B cell (primary cell): Measurements from ENCODE around the gene GFPT1. TPM values are rescaled to one million over a fixed set of nuclear protein-coding genes. Genes with fewer than 3 reads are reported as not detected.

Source experiments
- ATAC-seq: fragments of 200-7000 bp; cut with Tn5 transposase; one replicate; pipeline ENCODE4 v1.10.0; 2021; ENCODE audit warnings: low read depth, mild to moderate bottlenecking, moderate number of reproducible peaks, moderate library complexity
- CTCF ChIA-PET: fragments of 350-600 bp; sonication (Branson Sonifier 250); formaldehyde crosslinking; loops from one replicate; lab custom pipeline; 2021; ENCODE audit warnings: antibody characterized with exemption, inconsistent platforms; lab: Charles Lee
- POLR2A ChIA-PET: fragments of 350-600 bp; sonication (Branson Sonifier 250); formaldehyde crosslinking; loops from one replicate; lab custom pipeline; 2021; ENCODE audit warnings: antibody characterized with exemption; lab: Charles Lee
- DNase-seq: peaks from one replicate; pipeline ENCODE4 v3.0.0; 2013
- H2AFZ ChIP-seq: 2 replicates; pipeline ENCODE4 v1.6.1; 2012; ENCODE audit warnings: mild to moderate bottlenecking, low read depth, low read length; ENCODE audit not compliant: insufficient read depth, poor library complexity, severe bottlenecking
- H3K27ac ChIP-seq, 2 donors: 1 replicate in 1 of 2; 2 replicates in 1 of 2; pipeline ENCODE4 v1.5.1; 2012 to 2013; ENCODE audit warnings: low read length in 2 of 2, mild to moderate bottlenecking in 2 of 2, moderate library complexity in 1 of 2
- H3K27me3 ChIP-seq, 4 experiments: fragments of 200-600 bp in 1 of 4; sonication (generic) in 1 of 4; replicated peaks in 1 of 4; 1 replicate in 2 of 4; 2 replicates in 2 of 4; pipeline versions ENCODE4 v1.6.1 to v1.7.0; 2013 to 2016; ENCODE audit warnings: low read length in 3 of 4, mild to moderate bottlenecking in 2 of 4, mixed read lengths in 1 of 4, moderate library complexity in 1 of 4; ENCODE audit not compliant: insufficient read depth in 4 of 4, control insufficient read depth in 3 of 4; ENCODE audit errors: control extremely low read depth in 1 of 4
- H3K36me3 ChIP-seq, 2 experiments: replicated peaks in 1 of 2; 1 replicate in 1 of 2; 2 replicates in 1 of 2; pipeline versions ENCODE4 v1.6.1 to v1.7.1; 2013; ENCODE audit warnings: low read length in 1 of 2; ENCODE audit not compliant: insufficient read depth in 2 of 2, control insufficient read depth in 1 of 2; ENCODE audit errors: control extremely low read depth in 1 of 2, extremely low read depth in 1 of 2
- H3K4me1 ChIP-seq, 2 donors: fragments of 200-600 bp in 1 of 2; sonication (generic) in 1 of 2; 1 replicate in 1 of 2; 2 replicates in 1 of 2; pipeline versions ENCODE4 v1.5.1 to v1.6.1; 2013 to 2017; ENCODE audit warnings: low read length in 2 of 2; ENCODE audit not compliant: control insufficient read depth in 2 of 2, insufficient read depth in 2 of 2
- H3K4me2 ChIP-seq: replicated peaks from 2 replicates; pipeline ENCODE3; 2012; ENCODE audit warnings: mild to moderate bottlenecking, low read depth, low read length; ENCODE audit not compliant: poor library complexity, severe bottlenecking
- H3K4me3 ChIP-seq, 5 experiments: fragments of 200-600 bp in 1 of 5; sonication (generic) in 1 of 5; 1 replicate in 3 of 5; 2 replicates in 2 of 5; pipeline versions ENCODE4 v1.5.1 to v1.7.0; 2011 to 2016; ENCODE audit warnings: low read length in 4 of 5, mild to moderate bottlenecking in 4 of 5, low read depth in 2 of 5, control low read depth in 1 of 5, moderate library complexity in 1 of 5; ENCODE audit not compliant: insufficient read depth in 1 of 5; ENCODE audit errors: control extremely low read depth in 1 of 5, extremely low read depth in 1 of 5
- H3K79me2 ChIP-seq: fragments of 200-600 bp; sonication (generic); one replicate; pipeline ENCODE4 v1.6.0; 2016; ENCODE audit warnings: low read length; ENCODE audit not compliant: control insufficient read depth, insufficient read depth
- H3K9ac ChIP-seq: fragments of 200-600 bp; sonication (generic); 2 replicates; pipeline ENCODE4 v1.6.1; 2017; ENCODE audit warnings: mild to moderate bottlenecking, low read length, moderate library complexity
- H3K9me3 ChIP-seq, 3 donors: one replicate each; pipeline versions ENCODE4 v1.6.1 to v1.7.1; 2013; ENCODE audit warnings: low read length in 2 of 3; ENCODE audit not compliant: control insufficient read depth in 2 of 3, insufficient read depth in 1 of 3; ENCODE audit errors: control extremely low read depth in 1 of 3
- H4K20me1 ChIP-seq: 2 replicates; pipeline ENCODE4 v1.6.0; 2012; ENCODE audit warnings: mild to moderate bottlenecking, low read length; ENCODE audit not compliant: insufficient read depth, control insufficient read depth, poor library complexity, severe bottlenecking
- H3K27ac Mint-ChIP-seq: one replicate; pipeline ENCODE4 v1.8.0; 2021; ENCODE audit warnings: mixed read lengths
- H3K27me3 Mint-ChIP-seq: one replicate; pipeline ENCODE4 v1.8.0; 2021; ENCODE audit warnings: mixed read lengths
- H3K4me1 Mint-ChIP-seq: one replicate; pipeline ENCODE4 v1.8.0; 2021; ENCODE audit warnings: mixed read lengths
- H3K4me3 Mint-ChIP-seq: one replicate; pipeline ENCODE4 v1.8.0; 2021; ENCODE audit warnings: mixed read lengths
- H3K9me3 Mint-ChIP-seq: one replicate; pipeline ENCODE4 v1.8.0; 2022; ENCODE audit warnings: mixed read lengths; ENCODE audit not compliant: insufficient read depth
- CTCF ChIP-seq: fragments of 200-600 bp; IDR thresholded peaks from one replicate; pipeline ENCODE4 v1.8.0; 2022; ENCODE audit warnings: antibody characterized with exemption, mild to moderate bottlenecking
- EZH2 ChIP-seq: IDR thresholded peaks from 2 replicates; pipeline ENCODE4 v1.6.1; 2012; ENCODE audit warnings: borderline replicate concordance, low read depth, mild to moderate bottlenecking, moderate library complexity, low read length; ENCODE audit not compliant: insufficient read depth, poor library complexity, severe bottlenecking
- WGBS: methylation state at CpG from one replicate; pipeline ENCODE4 v1.1.5; 2013; ENCODE audit warnings: missing lambda C conversion rate; ENCODE audit not compliant: insufficient coverage; 5-methylcytosine and 5-hydroxymethylcytosine counted together
- intact Hi-C: fragments of 100-400 bp; cut with micrococcal nuclease; formaldehyde crosslinking; loops from one replicate; pipeline ENCODE4 v1.10.0; 2022
- polyA plus RNA-seq: library from polyadenylated mRNA; depleted of rRNA; stranded (reverse); fragments of >200 nt; gene quantifications from 2 replicates; pipeline ENCODE4 v1.2.3, GENCODE V29; 2012
- total RNA-seq, 2 donors: library from RNA; stranded (reverse); fragments of 120-200 nt in 1 of 2; gene quantifications; 1 replicate in 1 of 2; 2 replicates in 1 of 2; pipeline versions ENCODE4 v1.2.3 to v1.2.4, GENCODE V29; 2013 to 2022

GFPT1 gene
- total and polyA plus RNA-seq, 2 donors (not counting 1 experiment from before 2014, with no cell fraction given) = 2.8 to 18.1 TPM

GRCh38 chr2:69333352-69333751, 53.7 kb downstream of the GFPT1 start:
- H3K27me3 ChIP-seq = no peaks in the 10 kb centered on the region
- Mint-ChIP-seq H3K4me1 (no peaks in the 10 kb centered on the region), H3K4me3 (no peak overlapping the region), H3K9me3 (no peaks in the 10 kb centered on the region), H3K27me3 (no peaks in the 10 kb centered on the region), H3K27ac (no peak overlapping the region)
- intact Hi-C loops = no loop called here
- TF ChIP-seq EZH2 (no peak), CTCF (no peak)
- no peak overlapping the region for H3K4me3 ChIP-seq
- H3K79me2 ChIP-seq = no peaks in the 10 kb centered on the region
- H4K20me1 ChIP-seq = no peaks in the 10 kb centered on the region
- no peak overlapping the region for H2AFZ ChIP-seq
- ChIA-PET CTCF (no interaction called here), POLR2A (interaction anchor here (0.6 kb wide), 1 partner anchor 10 kb away, joined by 4 read pairs; no protein-coding TSS in a partner anchor)
- H3K9ac ChIP-seq = no peak overlapping the region
- WGBS = no CpG with 5 or more reads among the region's 2 CpGs
- no peak overlapping the region for H3K27ac ChIP-seq
- no peak for ATAC-seq
- H3K36me3 ChIP-seq = peaks cover 6 to 28% of the 10 kb centered on the region in 2 experiments
- no peak overlapping the region for H3K4me2 ChIP-seq
- no peaks in the 10 kb centered on the region for H3K9me3 ChIP-seq
- H3K4me1 ChIP-seq = no peaks in the 10 kb centered on the region
- no peak for DNase-seq

DNA sequence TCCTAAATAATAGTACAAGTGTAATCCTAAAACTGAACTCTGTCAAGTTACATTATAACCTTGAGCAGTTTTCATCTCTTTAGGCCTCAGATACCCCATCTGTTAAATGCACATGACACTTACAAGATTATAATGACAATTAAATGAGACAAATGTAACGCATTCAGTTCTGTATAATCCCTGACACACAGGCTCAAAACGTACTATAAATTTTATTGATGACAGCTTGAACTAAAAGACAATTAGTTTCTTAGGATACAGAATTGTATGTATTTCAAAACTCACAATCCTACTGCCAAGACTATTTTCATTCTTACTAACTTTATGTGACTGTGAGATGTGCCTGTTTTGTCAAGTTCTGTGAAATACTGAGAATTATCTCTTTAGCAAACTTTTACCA, 56.2 kb downstream of the GFPT1 start:
- TF ChIP-seq EZH2 = no peak
- TF ChIP-seq CTCF = no peak
- POLR2A ChIA-PET = no interaction called here
- ATAC-seq = no peak

More for the DNA sequence above, 56.2 kb downstream of the GFPT1 start:
- Mint-ChIP-seq H3K27ac (no peak overlapping the region), H3K4me3 (no peak overlapping the region), H3K9me3 (no peaks in the 10 kb centered on the region), H3K27me3 (no peaks in the 10 kb centered on the region), H3K4me1 (no peaks in the 10 kb centered on the region)
- DNase-seq = no peak
- peaks cover 3 to 30% of the 10 kb centered on the region in 2 experiments for H3K36me3 ChIP-seq
- no peak overlapping the region for H3K4me2 ChIP-seq
- no peak overlapping the region for H3K9ac ChIP-seq
- no peaks in the 10 kb centered on the region for H3K9me3 ChIP-seq
- H3K4me1 ChIP-seq = no peaks in the 10 kb centered on the region
- CTCF ChIA-PET = no interaction called here
- H3K27me3 ChIP-seq = no peaks in the 10 kb centered on the region
- H3K27ac ChIP-seq = no peak overlapping the region
- no peaks in the 10 kb centered on the region for H3K79me2 ChIP-seq
- H3K4me3 ChIP-seq = no peak overlapping the region
- no peak overlapping the region for H2AFZ ChIP-seq
- WGBS = no CpG with 5 or more reads among the region's 2 CpGs
- H4K20me1 ChIP-seq = no peaks in the 10 kb centered on the region
- intact Hi-C loops = no loop called here
